Measurements from ENCODE around the gene SEPHS2.
A peak's percentile ranks its signal among the peaks of the same experiment; 100 is the strongest.

The SEPHS2 gene

GRCh38 chr16:30439720-30440348 is 5.8 kb downstream of the SEPHS2 start:
- DNase-seq (ENCODE audit: low spot score): no peak
- no peak overlapping the region for H3K4me3 ChIP-seq
- no peak overlapping the region for H3K27ac ChIP-seq
- TF ChIP-seq, protein P1, sequence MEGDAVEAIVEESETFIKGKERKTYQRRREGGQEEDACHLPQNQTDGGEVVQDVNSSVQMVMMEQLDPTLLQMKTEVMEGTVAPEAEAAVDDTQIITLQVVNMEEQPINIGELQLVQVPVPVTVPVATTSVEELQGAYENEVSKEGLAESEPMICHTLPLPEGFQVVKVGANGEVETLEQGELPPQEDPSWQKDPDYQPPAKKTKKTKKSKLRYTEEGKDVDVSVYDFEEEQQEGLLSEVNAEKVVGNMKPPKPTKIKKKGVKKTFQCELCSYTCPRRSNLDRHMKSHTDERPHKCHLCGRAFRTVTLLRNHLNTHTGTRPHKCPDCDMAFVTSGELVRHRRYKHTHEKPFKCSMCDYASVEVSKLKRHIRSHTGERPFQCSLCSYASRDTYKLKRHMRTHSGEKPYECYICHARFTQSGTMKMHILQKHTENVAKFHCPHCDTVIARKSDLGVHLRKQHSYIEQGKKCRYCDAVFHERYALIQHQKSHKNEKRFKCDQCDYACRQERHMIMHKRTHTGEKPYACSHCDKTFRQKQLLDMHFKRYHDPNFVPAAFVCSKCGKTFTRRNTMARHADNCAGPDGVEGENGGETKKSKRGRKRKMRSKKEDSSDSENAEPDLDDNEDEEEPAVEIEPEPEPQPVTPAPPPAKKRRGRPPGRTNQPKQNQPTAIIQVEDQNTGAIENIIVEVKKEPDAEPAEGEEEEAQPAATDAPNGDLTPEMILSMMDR (IDR thresholded peaks at IDR 0.05): no peak

DNA sequence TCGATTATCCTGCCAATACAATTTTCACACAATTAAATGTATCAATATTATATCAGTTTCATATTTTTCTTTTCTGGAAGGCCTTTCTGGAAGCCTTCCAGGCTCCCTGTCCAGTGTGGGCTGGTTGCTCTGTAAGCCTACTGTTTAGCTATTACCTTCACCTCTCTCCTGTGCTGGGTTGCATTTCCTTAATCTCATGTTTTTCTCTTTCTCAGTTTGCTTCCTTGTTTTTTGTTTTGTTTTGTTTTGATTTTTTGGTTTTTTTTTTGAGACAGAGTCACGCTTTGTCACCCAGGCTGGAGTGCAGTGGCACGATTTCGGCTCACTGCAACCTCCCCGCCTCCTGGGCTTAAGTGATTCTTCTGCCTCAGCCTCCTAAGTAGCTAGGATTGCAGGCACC is 6.8 kb downstream of the SEPHS2 start:
- TF ChIP-seq, protein P1 (IDR thresholded peaks at IDR 0.05): no peak
- Histone ChIP-seq H3K27ac (no peak overlapping the region), H3K4me3 (no peak overlapping the region)
- DNase-seq (ENCODE audit: low spot score): no peak

DNA sequence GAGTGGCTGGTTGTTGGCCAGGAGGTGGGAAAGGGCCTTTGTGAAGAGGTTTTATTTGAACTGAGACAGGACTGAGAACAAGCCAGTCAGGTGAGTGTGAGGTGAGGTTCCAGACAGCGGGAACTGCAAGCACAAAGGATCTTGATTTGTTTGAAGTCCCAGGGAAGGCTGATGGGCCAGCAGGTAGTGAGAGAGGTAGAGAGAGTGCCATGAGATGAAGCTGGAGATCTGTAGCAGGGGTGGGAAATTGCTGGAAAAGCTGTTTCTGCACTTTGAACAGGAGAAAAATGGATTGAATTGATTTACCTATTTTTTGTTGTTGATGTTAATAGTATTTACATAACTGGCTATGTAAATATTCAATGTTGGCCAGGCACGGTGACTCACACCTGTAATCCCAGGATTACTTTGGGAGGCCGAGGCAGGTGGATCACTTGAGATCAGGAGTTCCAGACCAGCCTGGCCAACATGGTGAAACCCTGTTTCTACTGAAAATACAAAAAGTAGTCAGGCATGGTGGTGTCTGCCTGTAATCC is 8.1 kb downstream of the SEPHS2 start:
- DNase-seq (ENCODE audit: low spot score): no peak
- Histone ChIP-seq H3K27ac (no peak overlapping the region), H3K4me3 (no peak overlapping the region)
- TF ChIP-seq, protein P1 (IDR thresholded peaks at IDR 0.05): no peak

GRCh38 chr16:30434852-30435251 is 10.8 kb downstream of the SEPHS2 start:
- TF ChIP-seq, protein P1 (IDR thresholded peaks at IDR 0.05): no peak
- DNase-seq (ENCODE audit: low spot score): no peak
- no peak overlapping the region for H3K27ac ChIP-seq
- H3K4me3 ChIP-seq: no peak overlapping the region

GRCh38 chr16:30430428-30430970 is 15.2 kb downstream of the SEPHS2 start:
- peak overlapping the region; percentile 77 for H3K4me3 ChIP-seq
- peak overlapping the region; percentile 53 to 77 for H3K27ac ChIP-seq
- TF ChIP-seq, protein P1 (IDR thresholded peaks at IDR 0.05): peak; percentile 43
- DNase-seq (ENCODE audit: low spot score): peak; percentile 76

DNA sequence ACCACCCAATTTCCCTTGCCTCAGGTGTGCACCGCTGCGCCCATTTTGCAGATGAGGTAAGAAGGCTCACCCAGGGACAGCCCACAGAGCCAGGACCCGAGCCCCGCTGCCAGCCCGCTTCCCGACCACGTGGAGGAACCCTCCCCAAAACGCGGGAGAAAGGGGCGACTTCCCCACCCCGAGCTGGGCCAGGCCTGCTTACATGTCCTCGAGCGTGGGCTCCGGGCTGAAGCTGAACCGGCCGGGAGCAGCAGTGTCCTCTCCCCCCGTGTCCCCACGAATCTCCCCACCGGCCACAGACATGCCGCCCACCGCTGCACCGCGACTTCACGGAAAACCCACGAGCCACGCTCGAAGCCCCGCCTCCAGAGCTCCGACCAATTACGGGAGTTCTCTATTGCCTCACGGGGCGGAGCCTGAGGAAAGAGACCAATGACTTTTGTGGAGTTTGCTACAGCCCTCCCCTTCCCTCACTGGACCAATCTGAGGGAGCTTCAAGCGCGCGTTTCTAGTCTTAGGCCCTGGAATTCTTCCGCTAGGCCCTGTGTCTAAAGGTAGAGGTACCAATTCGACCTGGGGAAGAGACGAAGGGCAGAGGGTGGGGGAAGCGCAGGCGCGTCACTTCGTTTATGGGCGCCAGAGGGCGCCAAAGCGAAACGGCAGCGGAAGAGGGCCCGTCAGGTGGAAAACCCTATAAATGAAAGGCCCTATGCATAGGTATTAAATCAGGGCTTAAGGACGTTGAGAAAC is 15.8 kb downstream of the SEPHS2 start, which contains the start of gene DCTPP1:
Gene DCTPP1 (minus strand): TSS at position 353 of the 750 bp plus-strand sequence. CDS start 50 bp downstream, at position 303.
- TF ChIP-seq, protein P1 (IDR thresholded peaks at IDR 0.05): peak; percentile 62
- Histone ChIP-seq H3K4me3 (peak within 1 kb of the TSS; percentile 77), H3K27ac (peak within 1 kb of the TSS; percentile 53 to 77)
- DNase-seq (ENCODE audit: low spot score): peak; percentile 96

All from coronary artery (tissue), 2 donors.